Measurements from ENCODE around the gene PTBP2.

The PTBP2 gene

DNA sequence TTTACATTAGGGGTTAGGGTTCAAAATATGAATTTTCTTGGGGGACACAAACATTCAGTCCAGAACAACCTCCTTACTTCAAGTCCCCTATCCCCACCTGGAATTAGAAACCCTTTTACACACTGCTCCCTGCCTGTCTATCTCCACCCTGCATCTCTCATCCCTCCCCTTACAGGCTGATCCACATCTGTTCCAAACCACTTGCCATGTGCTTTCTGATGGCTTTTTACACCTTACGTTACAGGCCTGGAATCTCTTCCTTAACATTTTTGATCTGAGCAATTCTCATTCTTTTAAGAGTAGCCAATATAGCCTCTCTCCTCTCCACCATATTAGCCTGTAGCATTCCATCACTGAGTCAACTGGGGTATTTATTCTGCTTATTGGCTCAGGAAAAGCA lies 122.0 kb downstream of the PTBP2 start:
- H2AFZ ChIP-seq (ENCODE audit: low read depth, low read length), result no peak overlapping the region
- H3K27me3 ChIP-seq (ENCODE audit: low read depth, low read length), result no peaks in the 10 kb centered on the region
- no peaks in the 10 kb centered on the region for H4K20me1 ChIP-seq (ENCODE audit: insufficient read depth, low read length)
- no peaks in the 10 kb centered on the region for H3K4me1 ChIP-seq (ENCODE audit: low read length)
- no peak overlapping the region for H3K4me3 ChIP-seq (ENCODE audit: low read length)
- H3K4me2 ChIP-seq (ENCODE audit: low read length), result no peak overlapping the region
- H3K9ac ChIP-seq (ENCODE audit: low read length), result no peak overlapping the region
- no peaks in the 10 kb centered on the region for H3K9me3 ChIP-seq (ENCODE audit: insufficient read depth, low read length)
- TF ChIP-seq EZH2phosphoT487 (IDR thresholded peaks at IDR 0.05; ENCODE audit: low read depth), result no peak
- TF ChIP-seq, protein P1, sequence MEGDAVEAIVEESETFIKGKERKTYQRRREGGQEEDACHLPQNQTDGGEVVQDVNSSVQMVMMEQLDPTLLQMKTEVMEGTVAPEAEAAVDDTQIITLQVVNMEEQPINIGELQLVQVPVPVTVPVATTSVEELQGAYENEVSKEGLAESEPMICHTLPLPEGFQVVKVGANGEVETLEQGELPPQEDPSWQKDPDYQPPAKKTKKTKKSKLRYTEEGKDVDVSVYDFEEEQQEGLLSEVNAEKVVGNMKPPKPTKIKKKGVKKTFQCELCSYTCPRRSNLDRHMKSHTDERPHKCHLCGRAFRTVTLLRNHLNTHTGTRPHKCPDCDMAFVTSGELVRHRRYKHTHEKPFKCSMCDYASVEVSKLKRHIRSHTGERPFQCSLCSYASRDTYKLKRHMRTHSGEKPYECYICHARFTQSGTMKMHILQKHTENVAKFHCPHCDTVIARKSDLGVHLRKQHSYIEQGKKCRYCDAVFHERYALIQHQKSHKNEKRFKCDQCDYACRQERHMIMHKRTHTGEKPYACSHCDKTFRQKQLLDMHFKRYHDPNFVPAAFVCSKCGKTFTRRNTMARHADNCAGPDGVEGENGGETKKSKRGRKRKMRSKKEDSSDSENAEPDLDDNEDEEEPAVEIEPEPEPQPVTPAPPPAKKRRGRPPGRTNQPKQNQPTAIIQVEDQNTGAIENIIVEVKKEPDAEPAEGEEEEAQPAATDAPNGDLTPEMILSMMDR (IDR thresholded peaks at IDR 0.05; ENCODE audit: low read depth, low read length), result no peak
- H3K36me3 ChIP-seq (replicated peaks; ENCODE audit: low read depth, low read length), result no peaks in the 10 kb centered on the region
- H3K79me2 ChIP-seq (ENCODE audit: low read length), result no peaks in the 10 kb centered on the region
- no peak overlapping the region for H3K27ac ChIP-seq (ENCODE audit: low read length)

DNA sequence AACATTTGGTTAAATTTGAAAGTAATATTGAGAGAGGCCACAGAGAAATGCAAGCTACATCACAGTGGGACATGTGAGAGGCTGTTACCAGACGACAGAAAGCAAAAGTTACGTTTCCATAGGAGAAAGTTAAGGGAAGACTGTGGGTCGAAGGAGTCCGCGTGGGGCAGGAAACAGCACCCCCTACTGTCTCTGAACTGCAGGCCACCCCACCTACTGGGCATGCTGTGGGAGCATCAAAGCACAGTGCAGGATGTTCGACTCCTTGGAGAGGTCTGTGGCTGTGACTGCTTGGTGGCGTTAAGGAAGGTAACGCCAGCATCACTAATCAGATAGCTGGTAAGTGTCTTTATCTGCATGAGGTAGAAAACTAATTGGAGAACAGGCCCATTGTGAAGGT lies 123.9 kb downstream of the PTBP2 start:
- Histone ChIP-seq H2AFZ (ENCODE audit: low read depth, low read length) (no peak overlapping the region), H3K4me1 (ENCODE audit: low read length) (no peaks in the 10 kb centered on the region), H3K4me2 (ENCODE audit: low read length) (no peak overlapping the region), H3K9ac (ENCODE audit: low read length) (no peak overlapping the region), H3K27ac (ENCODE audit: low read length) (no peak overlapping the region), H3K27me3 (ENCODE audit: low read depth, low read length) (no peaks in the 10 kb centered on the region), H4K20me1 (ENCODE audit: insufficient read depth, low read length) (no peaks in the 10 kb centered on the region), H3K79me2 (ENCODE audit: low read length) (no peaks in the 10 kb centered on the region), H3K9me3 (ENCODE audit: insufficient read depth, low read length) (no peaks in the 10 kb centered on the region), H3K4me3 (ENCODE audit: low read length) (no peak overlapping the region), H3K36me3 (replicated peaks; ENCODE audit: low read depth, low read length) (no peaks in the 10 kb centered on the region)
- TF ChIP-seq, protein P1 (IDR thresholded peaks at IDR 0.05; ENCODE audit: low read depth, low read length), result peak; percentile 27
- TF ChIP-seq EZH2phosphoT487 (IDR thresholded peaks at IDR 0.05; ENCODE audit: low read depth), result no peak

DNA sequence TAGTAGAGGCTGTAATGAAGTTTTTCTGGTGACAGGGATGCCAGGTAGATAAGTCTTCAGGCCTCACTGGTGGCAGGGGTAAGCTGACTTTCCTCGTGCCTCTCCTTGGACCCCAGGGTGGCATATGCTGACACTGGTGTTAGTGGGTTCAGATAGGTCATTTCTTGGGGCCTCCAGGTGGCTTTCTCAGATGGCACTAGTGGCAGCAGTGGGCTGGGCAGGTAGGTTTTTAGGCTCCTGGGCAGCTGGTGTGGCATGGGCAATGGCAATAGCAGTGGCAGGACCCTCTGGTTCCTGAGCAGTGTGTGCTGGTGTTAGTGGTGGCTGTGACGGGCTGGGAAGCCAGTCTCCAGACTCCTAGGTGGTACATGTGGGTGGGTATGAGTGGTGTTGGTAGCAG lies 140.3 kb downstream of the PTBP2 start:
- no peaks in the 10 kb centered on the region for H4K20me1 ChIP-seq (ENCODE audit: insufficient read depth, low read length)
- no peak overlapping the region for H3K4me2 ChIP-seq (ENCODE audit: low read length)
- no peak overlapping the region for H3K27ac ChIP-seq (ENCODE audit: low read length)
- H3K27me3 ChIP-seq (ENCODE audit: low read depth, low read length), result no peaks in the 10 kb centered on the region
- no peaks in the 10 kb centered on the region for H3K79me2 ChIP-seq (ENCODE audit: low read length)
- H3K4me3 ChIP-seq (ENCODE audit: low read length), result no peak overlapping the region
- no peaks in the 10 kb centered on the region for H3K4me1 ChIP-seq (ENCODE audit: low read length)
- no peak overlapping the region for H2AFZ ChIP-seq (ENCODE audit: low read depth, low read length)
- no peak overlapping the region for H3K9ac ChIP-seq (ENCODE audit: low read length)
- no peaks in the 10 kb centered on the region for H3K36me3 ChIP-seq (replicated peaks; ENCODE audit: low read depth, low read length)
- TF ChIP-seq, protein P1 (IDR thresholded peaks at IDR 0.05; ENCODE audit: low read depth, low read length), result no peak
- TF ChIP-seq EZH2phosphoT487 (IDR thresholded peaks at IDR 0.05; ENCODE audit: low read depth), result no peak
- no peaks in the 10 kb centered on the region for H3K9me3 ChIP-seq (ENCODE audit: insufficient read depth, low read length)

DNA sequence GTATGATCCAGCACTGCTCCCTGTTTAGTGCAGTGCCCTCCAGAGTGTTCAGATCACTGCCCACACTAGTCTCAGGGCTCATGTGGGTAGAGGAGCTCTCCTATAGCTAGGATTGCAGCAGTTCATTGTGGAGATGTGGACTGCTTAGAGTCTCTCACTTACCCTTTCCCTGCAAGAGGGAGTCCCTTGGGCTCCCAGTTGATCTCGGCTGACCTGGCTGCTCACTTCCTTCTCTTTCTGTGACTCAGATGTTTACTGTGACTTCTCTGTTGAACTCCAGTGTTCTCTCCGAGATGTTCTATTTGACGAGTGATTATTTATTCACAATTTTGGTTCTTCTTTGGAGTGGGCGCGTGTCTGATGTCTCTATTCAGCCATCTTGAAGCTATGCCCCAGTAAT lies 141.9 kb downstream of the PTBP2 start:
- Histone ChIP-seq H3K4me2 (ENCODE audit: low read length) (no peak overlapping the region), H3K9ac (ENCODE audit: low read length) (no peak overlapping the region), H3K27ac (ENCODE audit: low read length) (no peak overlapping the region), H3K4me3 (ENCODE audit: low read length) (no peak overlapping the region), H3K36me3 (replicated peaks; ENCODE audit: low read depth, low read length) (no peaks in the 10 kb centered on the region), H3K9me3 (ENCODE audit: insufficient read depth, low read length) (no peaks in the 10 kb centered on the region), H4K20me1 (ENCODE audit: insufficient read depth, low read length) (no peaks in the 10 kb centered on the region), H3K79me2 (ENCODE audit: low read length) (no peaks in the 10 kb centered on the region), H2AFZ (ENCODE audit: low read depth, low read length) (no peak overlapping the region), H3K27me3 (ENCODE audit: low read depth, low read length) (no peaks in the 10 kb centered on the region), H3K4me1 (ENCODE audit: low read length) (no peaks in the 10 kb centered on the region)
- TF ChIP-seq, protein P1 (IDR thresholded peaks at IDR 0.05; ENCODE audit: low read depth, low read length), result no peak
- TF ChIP-seq EZH2phosphoT487 (IDR thresholded peaks at IDR 0.05; ENCODE audit: low read depth), result no peak

All from OCI-LY3 (cell line).